CD14-positive monocyte (primary cell): ENCODE results near the gene TMEM132A. TPM values are rescaled to one million over a fixed set of nuclear protein-coding genes. Genes with fewer than 3 reads are reported as not detected.

ENCODE experiments used
- DNase-seq, 3 donors: peaks; one replicate each; pipeline ENCODE4 v3.0.0-alpha.2; 2011 to 2022
- H2AFZ ChIP-seq: 2 replicates; pipeline ENCODE4 v1.6.0; 2012; ENCODE audit warnings: mild to moderate bottlenecking, low read depth, low read length, inconsistent platforms; ENCODE audit not compliant: insufficient read depth, poor library complexity, severe bottlenecking
- H3K27ac ChIP-seq, 2 donors: 1 replicate in 1 of 2; 2 replicates in 1 of 2; pipeline ENCODE4 v1.5.1; 2012 to 2013; ENCODE audit warnings: low read length in 2 of 2, control low read depth in 1 of 2, inconsistent platforms in 1 of 2, low read depth in 1 of 2, mild to moderate bottlenecking in 1 of 2
- H3K27me3 ChIP-seq, 2 donors: one replicate each; pipeline versions ENCODE4 v1.6.0 to v1.6.1; 2011 to 2013; ENCODE audit warnings: low read length in 2 of 2; ENCODE audit not compliant: control insufficient read depth in 2 of 2, insufficient read depth in 2 of 2
- H3K36me3 ChIP-seq, 2 donors: replicated peaks in 1 of 2; 1 replicate in 1 of 2; 2 replicates in 1 of 2; pipeline versions ENCODE4 v1.5.1 to v1.6.1; 2012 to 2013; ENCODE audit warnings: low read length in 2 of 2, control low read depth in 1 of 2, inconsistent platforms in 1 of 2, mild to moderate bottlenecking in 1 of 2; ENCODE audit not compliant: insufficient read depth in 2 of 2, control insufficient read depth in 1 of 2
- H3K4me1 ChIP-seq, 2 donors: 1 replicate in 1 of 2; 2 replicates in 1 of 2; pipeline versions ENCODE4 v1.5.1 to v1.6.1; 2012 to 2013; ENCODE audit warnings: low read length in 2 of 2, control low read depth in 1 of 2, inconsistent platforms in 1 of 2, mild to moderate bottlenecking in 1 of 2, moderate library complexity in 1 of 2; ENCODE audit not compliant: insufficient read depth in 2 of 2, control insufficient read depth in 1 of 2
- H3K4me2 ChIP-seq: replicated peaks from 2 replicates; pipeline ENCODE3; 2012; ENCODE audit warnings: low read length, moderate library complexity, mild to moderate bottlenecking; ENCODE audit not compliant: poor library complexity, severe bottlenecking; ENCODE audit errors: extremely low read depth
- H3K4me3 ChIP-seq, 3 experiments: fragments of 200-600 bp in 1 of 3; sonication (generic) in 1 of 3; replicated peaks in 1 of 3; 1 replicate in 2 of 3; 2 replicates in 1 of 3; pipeline ENCODE4 v1.5.1; 2011 to 2013; ENCODE audit warnings: low read length in 3 of 3, mild to moderate bottlenecking in 3 of 3, control low read depth in 2 of 3, low read depth in 2 of 3, inconsistent platforms in 1 of 3, moderate library complexity in 1 of 3
- H3K79me2 ChIP-seq: 2 replicates; pipeline ENCODE4 v1.6.0; 2012; ENCODE audit warnings: mild to moderate bottlenecking, control low read depth, inconsistent platforms, low read length, moderate library complexity; ENCODE audit not compliant: insufficient read depth
- H3K9ac ChIP-seq: 2 replicates; pipeline ENCODE4 v1.6.0; 2017; ENCODE audit warnings: low read length, mild to moderate bottlenecking; ENCODE audit not compliant: insufficient read depth, poor library complexity, severe bottlenecking
- H3K9me3 ChIP-seq, 2 donors: replicated peaks in 1 of 2; 1 replicate in 1 of 2; 2 replicates in 1 of 2; pipeline versions ENCODE4 v1.5.1 to v1.6.1; 2012 to 2013; ENCODE audit warnings: low read length in 2 of 2, control low read depth in 1 of 2; ENCODE audit not compliant: control insufficient read depth in 1 of 2, insufficient read depth in 1 of 2
- H4K20me1 ChIP-seq: 2 replicates; pipeline ENCODE4 v1.6.0; 2012; ENCODE audit warnings: mild to moderate bottlenecking, low read length, control low read depth, moderate library complexity; ENCODE audit not compliant: insufficient read depth
- H3K27ac Mint-ChIP-seq, 7 donors: one replicate each; pipeline ENCODE4 v1.8.0; 2020; ENCODE audit warnings: mild to moderate bottlenecking in 7 of 7, mixed read lengths in 7 of 7, moderate library complexity in 6 of 7, inconsistent platforms in 2 of 7
- H3K27me3 Mint-ChIP-seq, 3 donors: one replicate each; pipeline ENCODE4 v1.8.0; 2021 to 2022; ENCODE audit warnings: low read depth in 3 of 3, mild to moderate bottlenecking in 3 of 3, mixed read lengths in 3 of 3, moderate library complexity in 3 of 3, inconsistent platforms in 1 of 3
- H3K36me3 Mint-ChIP-seq, 2 donors: one replicate each; pipeline ENCODE4 v1.8.0; 2020; ENCODE audit warnings: mixed read lengths in 2 of 2, inconsistent platforms in 1 of 2, mild to moderate bottlenecking in 1 of 2
- H3K4me1 Mint-ChIP-seq: one replicate; pipeline ENCODE4 v1.8.0; 2020; ENCODE audit warnings: mild to moderate bottlenecking, mixed read lengths
- H3K4me3 Mint-ChIP-seq, 2 donors: one replicate each; pipeline ENCODE4 v1.8.0; 2020; ENCODE audit warnings: mild to moderate bottlenecking in 2 of 2, mixed read lengths in 2 of 2, moderate library complexity in 1 of 2
- H3K9me3 Mint-ChIP-seq, 7 donors: one replicate each; pipeline ENCODE4 v1.8.0; 2020 to 2022; ENCODE audit warnings: mixed read lengths in 7 of 7, mild to moderate bottlenecking in 6 of 7, moderate library complexity in 6 of 7, inconsistent platforms in 2 of 7
- CTCF ChIP-seq: fragments of 200-600 bp; IDR thresholded peaks from one replicate; pipeline ENCODE4 v1.8.0; 2022; ENCODE audit warnings: antibody characterized with exemption, mild to moderate bottlenecking
- WGBS: methylation state at CpG from one replicate; pipeline ENCODE4 v1.1.5; 2013; ENCODE audit warnings: missing lambda C conversion rate; ENCODE audit not compliant: insufficient coverage; 5-methylcytosine and 5-hydroxymethylcytosine counted together
- intact Hi-C, 2 donors: fragments of 100-400 bp; cut with micrococcal nuclease; formaldehyde crosslinking; loops; one replicate each; pipeline versions ENCODE4 v1.15.0 to v1.15.1; 2023
- polyA plus RNA-seq, 3 donors: library from polyadenylated mRNA; depleted of rRNA in 1 of 3; unstranded in 2 of 3; stranded (reverse) in 1 of 3; fragments of 300-500 nt in 2 of 3; fragments of >200 nt in 1 of 3; fragmentation: Illumina TruSeq in 2 of 3; gene quantifications; 1 replicate in 2 of 3; 2 replicates in 1 of 3; pipeline ENCODE4 v1.2.3, GENCODE V29; 2012 to 2021

The TMEM132A gene
- polyA plus RNA-seq, 3 donors = 0.01 to 0.31 (median 0.21) TPM

DNA sequence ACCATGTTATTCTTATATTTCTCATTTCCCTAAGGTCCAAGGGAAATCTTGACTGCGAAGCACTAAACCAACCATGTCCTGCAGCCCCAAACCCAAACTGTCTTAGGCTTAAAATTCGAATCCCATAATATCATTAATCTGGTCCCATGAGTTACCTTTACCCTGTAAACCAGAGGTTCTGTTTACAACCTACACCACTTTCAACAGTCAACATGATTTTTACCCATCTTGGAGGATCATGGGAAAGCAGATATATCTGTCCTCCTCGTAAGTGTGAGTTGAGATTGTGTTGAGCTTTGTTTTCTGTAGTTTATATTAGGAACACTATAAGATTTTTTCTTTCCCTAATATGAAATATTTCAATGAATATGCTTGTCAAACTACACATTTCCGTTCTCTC is 24.3 kb upstream of the TMEM132A start:
- Histone ChIP-seq H3K36me3 (peaks cover 77 to 91% of the 10 kb centered on the region in 2 donors), H3K4me1 (peaks cover 5 to 7% of the 10 kb centered on the region in 2 donors), H3K4me2 (no peak overlapping the region), H3K27ac (no peak overlapping the region), H2AFZ (no peak overlapping the region), H3K9ac (no peak overlapping the region), H3K79me2 (peaks cover 27% of the 10 kb centered on the region), H4K20me1 (peaks cover 18% of the 10 kb centered on the region), H3K9me3 (no peaks in the 10 kb centered on the region), H3K27me3 (no peaks in the 10 kb centered on the region), H3K4me3 (no peak overlapping the region)
- 75% methylated on average over 2 of the region's 4 CpGs for WGBS
- intact Hi-C loops = loop anchor here in 1 of 2 donors (2.0 kb wide), 1 partner anchor 69 kb away; no protein-coding TSS in a partner anchor
- TF ChIP-seq CTCF = no peak
- no peak for DNase-seq
- peaks cover 16% of the 10 kb centered on the region for H3K4me1 Mint-ChIP-seq
- peak overlapping the region in 3 of 7 donors; percentile 25 to 70 (median 46) for H3K27ac Mint-ChIP-seq
- H3K36me3 Mint-ChIP-seq = peaks cover 80 to 83% of the 10 kb centered on the region in 2 donors
- no peak overlapping the region for H3K4me3 Mint-ChIP-seq
- no peaks in the 10 kb centered on the region for H3K9me3 Mint-ChIP-seq
- H3K27me3 Mint-ChIP-seq = peaks cover 0 to 2% (median 0%) of the 10 kb centered on the region in 3 donors

DNA sequence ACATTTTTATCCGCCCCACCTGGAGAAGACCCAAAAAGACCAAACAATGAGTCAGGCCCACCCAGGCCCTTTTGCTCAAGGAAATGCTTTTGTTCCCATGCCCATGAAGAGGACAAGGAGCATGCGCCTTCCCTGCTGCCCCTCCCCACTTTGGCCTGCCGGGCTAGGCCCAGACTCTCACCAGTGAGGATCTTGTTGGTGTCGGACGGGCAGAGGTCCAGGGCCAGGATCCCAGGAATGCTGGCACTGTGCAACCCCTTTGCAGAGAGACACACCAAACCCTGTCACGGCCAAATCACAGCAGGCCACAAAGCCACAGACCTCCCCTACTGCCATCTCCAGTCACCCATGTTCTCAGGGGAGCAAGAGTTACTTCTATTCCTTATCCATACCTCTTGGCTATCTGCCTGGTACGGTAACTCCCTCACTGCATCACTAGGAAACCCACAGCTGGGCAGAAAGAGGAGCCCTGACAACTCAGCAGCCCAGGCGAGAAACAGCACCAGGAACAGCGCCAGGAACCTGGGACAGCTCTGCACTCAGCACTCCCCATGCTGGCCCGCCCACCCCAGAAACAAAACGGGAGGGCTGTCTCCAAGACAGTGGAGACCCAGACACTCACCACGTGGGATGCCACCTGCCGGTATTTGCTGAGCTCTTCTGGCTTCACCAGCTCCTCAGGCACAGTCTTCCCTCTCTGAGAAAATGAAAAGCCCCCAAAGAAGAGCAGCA is 23.4 kb upstream of the TMEM132A start:
- intact Hi-C loops = loop anchor here in 1 of 2 donors (2.0 kb wide), 1 partner anchor 70 kb away; no protein-coding TSS in a partner anchor
- Mint-ChIP-seq H3K9me3 (no peaks in the 10 kb centered on the region), H3K4me3 (no peak overlapping the region), H3K36me3 (peaks cover 72 to 74% of the 10 kb centered on the region in 2 donors), H3K4me1 (peaks cover 22% of the 10 kb centered on the region), H3K27ac (peak overlapping the region in 1 of 7 donors; percentile 38), H3K27me3 (peaks cover 0 to 2% (median 0%) of the 10 kb centered on the region in 3 donors)
- H3K79me2 ChIP-seq = peaks cover 35% of the 10 kb centered on the region
- no peak overlapping the region for H3K27ac ChIP-seq
- no peak overlapping the region for H3K4me2 ChIP-seq
- H3K4me3 ChIP-seq = no peak overlapping the region
- H4K20me1 ChIP-seq = peaks cover 25% of the 10 kb centered on the region
- no peak for DNase-seq
- H3K27me3 ChIP-seq = no peaks in the 10 kb centered on the region
- H3K4me1 ChIP-seq = peaks cover 13 to 16% of the 10 kb centered on the region in 2 donors
- H2AFZ ChIP-seq = no peak overlapping the region
- WGBS = 92% methylated on average over 13 of the region's 13 CpGs
- H3K36me3 ChIP-seq = peaks cover 75 to 83% of the 10 kb centered on the region in 2 donors
- no peak for TF ChIP-seq CTCF
- H3K9ac ChIP-seq = no peak overlapping the region
- no peaks in the 10 kb centered on the region for H3K9me3 ChIP-seq
